HepG2 (cell line): Measurements from ENCODE around the gene PTPN18. TPM values are rescaled to one million over a fixed set of nuclear protein-coding genes. Genes with fewer than 3 reads are reported as not detected.

Experiments
- ATAC-seq: fragments of 200-7000 bp; cut with Tn5 transposase; 3 replicates; pipeline ENCODE4 v1.9.1; 2020; ENCODE audit warnings: mild to moderate bottlenecking, moderate library complexity
- BruUV-seq: library from RNA; stranded (reverse); fragments of 400-500 nt; replicated peaks from 2 replicates; lab custom pipeline; 2021; lab: Mats Ljungman, UMichigan
- CTCF ChIA-PET: fragments of 300-600 bp; formaldehyde crosslinking; extraction: SDS; loops from one replicate; lab custom pipeline; 2021; ENCODE audit warnings: low total read pairs, inconsistent platforms, low intra/inter-chr PET ratio; lab: Yijun Ruan, JAX
- POLR2A ChIA-PET: fragments of 350-600 bp; sonication (Branson Sonifier 250); formaldehyde crosslinking; loops from one replicate; lab custom pipeline; 2020; ENCODE audit warnings: antibody characterized with exemption, inconsistent platforms; lab: Yijun Ruan, JAX
- DNase-seq: peaks from one replicate; pipeline ENCODE4 v3.0.0-alpha.2; 2015; ENCODE audit warnings: low spot score
- FAIRE-seq: peaks from 3 replicates; lab custom pipeline; 2011; peaks lifted over from hg19 to GRCh38; lab: Jason Lieb, UNC
- H2AFZ ChIP-seq: one replicate; pipeline ENCODE4 v1.6.1; 2011; ENCODE audit warnings: low read length, inconsistent platforms
- H3K27ac ChIP-seq: fragments of 300-600 bp; 3 replicates; pipeline ENCODE4 v1.8.0; 2011; ENCODE audit warnings: mixed run types, mild to moderate bottlenecking, mixed read lengths, low read length, inconsistent platforms; ENCODE audit not compliant: insufficient read depth; ENCODE audit errors: extremely low read length
- H3K27me3 ChIP-seq, 2 experiments: fragments of 200-600 bp in 1 of 2; 2 replicates in 1 of 2; 3 replicates in 1 of 2; pipeline versions ENCODE4 v1.6.0 to v1.8.0; 2011; ENCODE audit warnings: low read length in 2 of 2, mild to moderate bottlenecking in 2 of 2, moderate library complexity in 2 of 2, inconsistent platforms in 1 of 2; ENCODE audit not compliant: insufficient read depth in 2 of 2, control insufficient read depth in 1 of 2
- H3K36me3 ChIP-seq, 2 experiments: fragments of 200-600 bp in 1 of 2; replicated peaks in 1 of 2; 2 replicates in 1 of 2; 3 replicates in 1 of 2; pipeline versions ENCODE4 v1.5.1 to v1.8.0; 2011; ENCODE audit warnings: low read length in 2 of 2, inconsistent platforms in 1 of 2; ENCODE audit not compliant: insufficient read depth in 2 of 2, control insufficient read depth in 1 of 2
- H3K4me1 ChIP-seq: 2 replicates; pipeline ENCODE4 v1.5.1; 2012; ENCODE audit warnings: low read length, inconsistent platforms; ENCODE audit not compliant: insufficient read depth
- H3K4me2 ChIP-seq: 2 replicates; pipeline ENCODE4 v1.6.0; 2011; ENCODE audit warnings: low read depth, low read length, inconsistent platforms
- H3K4me3 ChIP-seq, 3 experiments: fragments of 200-600 bp in 1 of 3; sonication (generic), shearing (Covaris generic) in 1 of 3; replicated peaks in 1 of 3; 2 replicates each; pipeline ENCODE4 v1.5.1; 2011 to 2016; ENCODE audit warnings: low read length in 3 of 3, inconsistent platforms in 2 of 3, low read depth in 2 of 3, mild to moderate bottlenecking in 2 of 3, control low read depth in 1 of 3, mixed read lengths in 1 of 3; ENCODE audit not compliant: insufficient read depth in 1 of 3
- H3K79me2 ChIP-seq: one replicate; pipeline ENCODE4 v1.6.1; 2011; ENCODE audit warnings: low read length, inconsistent platforms; ENCODE audit not compliant: insufficient read depth
- H3K9ac ChIP-seq: 2 replicates; pipeline ENCODE4 v1.6.0; 2011; ENCODE audit warnings: mild to moderate bottlenecking, low read depth, low read length, inconsistent platforms; ENCODE audit not compliant: insufficient read depth
- H3K9me3 ChIP-seq: 2 replicates; pipeline ENCODE4 v1.5.1; 2012; ENCODE audit warnings: mild to moderate bottlenecking, low read length
- H4K20me1 ChIP-seq: 2 replicates; pipeline ENCODE4 v1.6.0; 2011; ENCODE audit warnings: inconsistent platforms, mild to moderate bottlenecking, low read length, moderate library complexity; ENCODE audit not compliant: insufficient read depth
- CENPBD1 ChIP-seq: sonication (generic); formaldehyde crosslinking; IDR thresholded peaks from 2 replicates; pipeline ENCODE4 v1.8.0; 2022; ENCODE audit warnings: missing genetic modification reagents, low read depth, mild to moderate bottlenecking, borderline replicate concordance
- FOXK2 ChIP-seq: fragments of 450-650 bp; IDR thresholded peaks from 2 replicates; pipeline ENCODE4 v1.6.1; 2016
- MEIS1 ChIP-seq: sonication (generic); formaldehyde crosslinking; IDR thresholded peaks from 2 replicates; pipeline ENCODE4 v1.9.0; 2021; ENCODE audit warnings: mild to moderate bottlenecking, missing genetic modification reagents, moderate library complexity, borderline replicate concordance
- MIER2 ChIP-seq: IDR thresholded peaks from 2 replicates; pipeline ENCODE4 v1.6.1; 2016; ENCODE audit warnings: missing biosample characterization, missing genetic modification reagents
- SRSF4 ChIP-seq: fragments of 200-400 bp; formaldehyde crosslinking; IDR thresholded peaks from one replicate; pipeline ENCODE4 v1.6.1; 2018; ENCODE audit warnings: mild to moderate bottlenecking, low read depth, low read length, moderate library complexity; ENCODE audit not compliant: poor library complexity, severe bottlenecking
- ZBTB40 ChIP-seq, 2 experiments: fragments of 450-650 bp in 1 of 2; sonication (generic) in 1 of 2; formaldehyde crosslinking in 1 of 2; IDR thresholded peaks; 2 replicates each; pipeline versions ENCODE4 v1.6.1 to v1.8.0; 2016 to 2022; ENCODE audit warnings: antibody characterized with exemption in 1 of 2, mild to moderate bottlenecking in 1 of 2, missing genetic modification reagents in 1 of 2
- ZNF431 ChIP-seq: sonication (generic); formaldehyde crosslinking; IDR thresholded peaks from 2 replicates; pipeline ENCODE4 v1.9.0; 2022; ENCODE audit warnings: missing genetic modification reagents, low read depth, mild to moderate bottlenecking, borderline replicate concordance
- ZNF607 ChIP-seq: sonication (generic); formaldehyde crosslinking; IDR thresholded peaks from 2 replicates; pipeline ENCODE4 v1.5.1; 2020; ENCODE audit warnings: missing genetic modification reagents, mild to moderate bottlenecking, borderline replicate concordance
- WGBS: methylation state at CpG from one replicate; pipeline ENCODE4 v1.1.6; 2017; ENCODE audit warnings: low lambda C conversion rate; 5-methylcytosine and 5-hydroxymethylcytosine counted together
- in situ Hi-C: cut with HindIII; loops from 2 replicates; pipeline ENCODE4 v1.10.0; 2017; ENCODE audit warnings: low pct_unique_long_range_greater_than_20kb; ENCODE audit not compliant: extremely low pct_ligation_motif_present
- intact Hi-C: fragments of 100-400 bp; cut with micrococcal nuclease; formaldehyde crosslinking; loops from one replicate; pipeline ENCODE4 v1.10.0; 2022; ENCODE audit not compliant: unreplicated experiment
- polyA plus RNA-seq, 8 experiments: library from polyadenylated mRNA; depleted of rRNA in 3 of 8; stranded (reverse) in 7 of 8; unstranded in 1 of 8; fragments of >200 nt; fragmentation: Illumina TruSeq in 4 of 8; extraction: Trizol in 4 of 8; gene quantifications; 2 replicates each; pipeline versions ENCODE4 v1.2.1 to v1.2.3, GENCODE V29; 2011 to 2016; ENCODE audit warnings: low read depth in 4 of 8, missing spikeins in 1 of 8, mixed read lengths in 1 of 8; ENCODE audit not compliant: insufficient read depth in 1 of 8
- total RNA-seq, 5 experiments: library from RNA; depleted of rRNA; stranded (reverse); fragments of >200 nt; fragmentation: Illumina TruSeq; extraction: Trizol; gene quantifications; 2 replicates each; pipeline ENCODE4 v1.2.3, GENCODE V29; 2016; ENCODE audit warnings: low read depth in 1 of 5
- TF ChIP-seq, protein P1 (sequence below): sonication (generic); formaldehyde crosslinking; IDR thresholded peaks from 2 replicates; pipeline ENCODE4 v1.5.0; 2020; ENCODE audit warnings: missing genetic modification reagents, mild to moderate bottlenecking, borderline replicate concordance
- TF ChIP-seq, protein P2 (sequence below): sonication (generic); formaldehyde crosslinking; IDR thresholded peaks from 2 replicates; pipeline ENCODE4 v1.5.1; 2020; ENCODE audit warnings: mild to moderate bottlenecking, missing genetic modification reagents, borderline replicate concordance

The PTPN18 gene
- total and polyA plus RNA-seq, 2 of the 13 experiments (the other 11 are each of a cell fraction or from before 2014, with no cell fraction given), result 14.8 to 39.6 TPM

GRCh38 chr2:130341562-130342019 lies 14.3 kb upstream of the PTPN18 start:
- Histone ChIP-seq H3K4me2 (peak overlapping the region; percentile 89), H3K9ac (peak overlapping the region; percentile 83), H3K4me3 (peak overlapping the region; percentile 78 to 99 (median 94)), H2AFZ (peak overlapping the region; percentile 93), H3K9me3 (no peaks in the 10 kb centered on the region), H3K4me1 (peaks cover 36% of the 10 kb centered on the region), H3K27me3 (peaks cover 0 to 4% of the 10 kb centered on the region in 2 experiments; a peak in 1 of 5 replicates), H3K79me2 (peaks cover 23% of the 10 kb centered on the region), H4K20me1 (no peaks in the 10 kb centered on the region; the same call in 1 of the 2 replicates), H3K27ac (peak overlapping the region; percentile 80), H3K36me3 (peaks cover 21 to 30% of the 10 kb centered on the region in 2 experiments)
- WGBS, result 3% methylated on average over 12 of the region's 24 CpGs
- intact Hi-C loops, result loop anchor here (1.0 to 5.0 kb wide), 2 partner anchors 14 to 751 kb away; partner anchors contain the start of gene FAM168B
- no peak for DNase-seq
- in situ Hi-C loops, result no loop called here
- POLR2A ChIA-PET, result interaction anchor here (0.6 to 4.6 kb wide), 7 partner anchors 8 to 1147 kb away, joined by 3 to 120 read pairs (median 13); partner anchors contain the start of genes MZT2B, PTPN18 and SMPD4
- peak; percentile 1; the same call in 2 of the 3 replicates for ATAC-seq
- FAIRE-seq, result no peak
- CTCF ChIA-PET, result no interaction called here
- BruUV-seq, result no TSS peak
- TF ChIP-seq FOXK2 (no peak), SRSF4 (no peak), ZNF431 (CRISPR knock-in tag) (no peak), ZBTB40 (IDR thresholded peaks at IDR 0.05) (no peak), ZBTB40 (CRISPR knock-in tag; IDR thresholded peaks at IDR 0.05) (0 out of 2 replicates have a peak, but pooled peaks have one; percentile 26), ZNF607 (0 out of 2 replicates have a peak, but pooled peaks have one; percentile 19), MIER2 (no peak), CENPBD1 (no peak), MEIS1 (CRISPR knock-in tag) (no peak)
- TF ChIP-seq, protein P1, sequence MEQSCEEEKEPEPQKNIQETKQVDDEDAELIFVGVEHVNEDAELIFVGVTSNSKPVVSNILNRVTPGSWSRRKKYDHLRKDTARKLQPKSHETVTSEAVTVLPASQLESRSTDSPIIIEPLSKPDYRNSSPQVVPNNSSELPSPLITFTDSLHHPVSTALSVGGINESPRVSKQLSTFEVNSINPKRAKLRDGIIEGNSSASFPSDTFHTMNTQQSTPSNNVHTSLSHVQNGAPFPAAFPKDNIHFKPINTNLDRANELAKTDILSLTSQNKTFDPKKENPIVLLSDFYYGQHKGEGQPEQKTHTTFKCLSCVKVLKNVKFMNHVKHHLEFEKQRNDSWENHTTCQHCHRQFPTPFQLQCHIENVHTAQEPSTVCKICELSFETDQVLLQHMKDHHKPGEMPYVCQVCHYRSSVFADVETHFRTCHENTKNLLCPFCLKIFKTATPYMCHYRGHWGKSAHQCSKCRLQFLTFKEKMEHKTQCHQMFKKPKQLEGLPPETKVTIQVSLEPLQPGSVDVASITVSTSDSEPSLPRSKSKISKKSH (CRISPR knock-in tag), result no peak
- TF ChIP-seq, protein P2, sequence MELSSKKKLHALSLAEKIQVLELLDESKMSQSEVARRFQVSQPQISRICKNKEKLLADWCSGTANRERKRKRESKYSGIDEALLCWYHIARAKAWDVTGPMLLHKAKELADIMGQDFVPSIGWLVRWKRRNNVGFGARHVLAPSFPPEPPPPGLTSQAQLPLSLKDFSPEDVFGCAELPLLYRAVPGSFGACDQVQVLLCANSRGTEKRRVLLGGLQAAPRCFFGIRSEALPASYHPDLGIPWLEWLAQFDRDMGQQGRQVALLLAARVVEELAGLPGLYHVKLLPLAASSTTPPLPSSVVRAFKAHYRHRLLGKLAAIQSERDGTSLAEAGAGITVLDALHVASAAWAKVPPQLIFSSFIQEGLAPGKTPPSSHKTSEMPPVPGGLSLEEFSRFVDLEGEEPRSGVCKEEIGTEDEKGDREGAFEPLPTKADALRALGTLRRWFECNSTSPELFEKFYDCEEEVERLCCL, result no peak
